CMK (cell line): ENCODE data around the gene TSPAN9.

ENCODE experiments used
- DNase-seq: peaks from one replicate; pipeline ENCODE4 v3.0.0-alpha.2; 2010; ENCODE audit warnings: low read depth

The TSPAN9 gene

DNA sequence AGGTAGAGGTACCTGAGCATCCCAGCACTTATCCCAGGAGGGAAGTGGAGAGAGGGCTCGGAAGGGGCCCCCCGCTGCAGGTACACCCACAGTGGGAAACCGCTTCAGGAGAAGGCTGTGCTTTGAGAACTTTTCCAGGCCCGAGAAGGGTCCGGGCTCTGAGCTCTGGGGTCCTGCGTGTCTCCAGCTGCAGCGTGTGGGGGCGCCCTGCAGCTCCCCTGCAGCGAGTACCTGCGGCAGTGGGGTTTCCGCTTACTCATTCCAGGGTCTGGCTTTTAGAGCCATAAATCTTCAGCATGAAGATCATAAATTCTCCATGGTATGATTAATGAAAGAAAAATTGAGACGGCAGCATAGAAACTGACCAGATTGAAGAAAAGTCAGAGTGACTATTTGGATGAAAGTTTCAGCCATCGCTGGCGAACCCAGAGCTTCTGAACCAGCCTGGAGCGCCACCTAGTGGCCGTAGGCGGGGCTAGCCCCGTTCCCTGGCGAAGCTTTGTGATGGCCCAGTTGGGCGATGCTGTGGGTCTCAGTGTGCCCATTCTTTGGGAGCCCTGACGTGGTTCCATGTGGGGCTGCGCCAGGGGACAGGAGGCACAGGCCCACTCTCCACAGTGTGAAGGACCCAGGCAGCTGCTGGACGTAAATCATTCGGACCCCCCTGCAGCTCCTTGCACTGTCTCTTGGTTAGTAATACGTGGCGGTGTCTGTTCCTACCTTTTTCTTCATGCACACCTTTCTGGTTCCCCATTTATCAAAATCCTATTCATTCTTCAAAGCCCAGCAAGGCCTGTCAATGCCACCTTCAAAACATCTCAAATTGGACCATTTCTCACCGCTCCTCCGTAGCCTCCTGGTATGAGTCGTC, 198.2 kb downstream of the TSPAN9 start:
- DNase-seq, result peak; percentile 22

DNA sequence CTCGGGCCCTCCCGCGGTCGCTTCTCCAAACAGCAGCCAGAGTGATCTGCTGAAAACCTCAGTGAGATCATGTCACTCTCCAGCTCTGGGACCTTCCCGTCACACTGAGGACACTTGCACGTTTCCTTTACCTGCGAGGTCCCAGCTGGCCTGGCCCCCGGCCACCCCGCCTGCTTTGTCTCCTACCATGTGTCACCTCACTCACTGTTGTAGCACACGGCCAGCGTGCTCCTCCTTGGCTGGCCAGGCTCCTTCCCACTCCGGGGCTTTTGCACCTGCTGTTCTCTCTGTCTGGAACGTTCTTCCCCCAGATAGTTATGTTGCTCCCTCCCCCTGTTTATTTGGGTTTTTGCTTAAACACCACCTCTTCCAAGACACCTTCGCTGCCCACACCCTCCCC, 199.0 kb downstream of the TSPAN9 start:
- no peak for DNase-seq

- no peak for DNase-seq
Observed at GRCh38 chr12:3277306-3277943, 200.2 kb downstream of the TSPAN9 start.

DNA sequence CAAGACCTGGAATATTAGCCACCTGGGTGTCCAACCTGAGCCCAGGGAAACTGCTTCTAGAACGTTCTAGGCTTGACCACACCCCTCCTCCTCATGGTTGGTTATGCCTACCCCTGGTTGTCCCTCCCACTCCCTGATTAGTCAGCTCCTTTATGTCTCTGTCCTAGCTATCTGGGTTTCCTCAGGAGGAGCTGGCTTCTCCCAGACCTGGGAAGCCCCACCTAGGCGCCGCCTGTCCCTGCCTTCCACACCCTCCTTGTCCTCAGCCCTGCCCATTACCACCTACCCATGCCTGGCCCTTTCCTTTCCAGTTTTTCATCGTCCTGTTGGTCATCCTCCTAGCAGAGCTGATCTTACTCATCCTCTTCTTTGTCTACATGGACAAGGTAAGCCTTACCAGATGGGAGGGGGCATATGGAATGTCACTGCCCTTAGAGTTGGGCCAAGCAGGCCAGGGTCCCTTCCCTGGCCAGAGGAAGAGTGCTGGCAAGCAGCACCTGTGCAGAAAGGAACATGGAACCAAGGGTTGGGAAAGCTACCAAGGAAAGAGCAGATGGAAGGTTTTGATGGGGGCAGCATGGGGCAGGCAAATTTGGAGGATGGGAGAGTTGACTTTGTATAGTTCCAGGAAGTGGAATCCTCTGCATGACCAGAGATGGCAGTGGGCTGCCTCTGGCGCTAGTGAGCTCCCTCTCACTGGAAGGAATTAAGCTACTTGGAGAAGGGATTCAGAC, 201.7 kb downstream of the TSPAN9 start:
- DNase-seq, result no peak

GRCh38 chr12:3279415-3279780, 202.2 kb downstream of the TSPAN9 start:
- no peak for DNase-seq

DNA sequence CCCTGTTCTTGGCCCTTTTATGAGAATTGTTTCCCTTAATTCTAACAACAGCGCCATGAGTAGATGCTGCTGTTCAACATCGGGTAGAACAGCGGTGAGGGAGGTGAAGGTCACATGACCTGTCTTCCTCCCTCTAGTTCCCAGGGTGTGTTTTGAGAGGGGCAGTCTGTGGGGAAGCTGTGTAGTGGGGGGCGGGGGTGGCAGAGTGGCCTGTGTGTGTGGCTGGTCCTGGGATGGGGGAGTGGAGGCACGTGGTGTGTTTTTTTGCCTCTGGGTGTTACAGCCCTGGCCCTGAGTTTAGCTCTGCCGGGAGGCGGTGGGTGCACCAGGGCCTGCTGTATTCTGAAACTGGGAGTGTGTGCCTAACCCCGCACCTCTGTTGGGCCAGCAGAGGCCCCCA, 202.7 kb downstream of the TSPAN9 start:
- DNase-seq, result no peak

- no peak for DNase-seq
Observed at GRCh38 chr12:3280967-3281366, 203.8 kb downstream of the TSPAN9 start.

- no peak for DNase-seq
Observed at GRCh38 chr12:3281588-3282383, 204.6 kb downstream of the TSPAN9 start.

GRCh38 chr12:3282384-3282670, 205.1 kb downstream of the TSPAN9 start:
- no peak for DNase-seq

DNA sequence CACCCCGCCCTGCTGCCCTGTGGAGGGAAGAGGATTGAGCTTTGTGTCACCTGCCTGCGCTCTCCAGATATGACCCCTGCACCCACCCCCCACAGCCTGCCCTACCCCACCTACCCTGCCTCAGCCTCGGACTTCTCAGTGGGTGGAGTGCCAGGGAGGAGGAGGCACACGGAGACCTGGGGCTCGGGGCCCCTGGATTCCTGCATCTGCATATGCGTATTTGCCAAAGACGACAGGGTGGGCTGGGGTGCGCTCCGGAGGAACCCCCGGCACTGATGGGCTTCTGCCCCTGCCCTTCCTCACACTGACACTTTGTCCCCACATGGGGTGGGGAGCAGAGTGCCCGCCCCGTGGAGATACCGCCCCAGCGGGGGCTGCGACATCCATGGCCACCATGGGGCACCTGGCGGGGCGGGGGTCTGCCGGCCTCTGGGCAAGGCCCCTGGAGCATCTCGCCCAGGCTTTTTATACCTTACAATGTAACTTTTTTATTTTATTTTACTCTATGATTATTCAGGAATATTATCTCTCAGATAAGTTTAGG, 206.0 kb downstream of the TSPAN9 start:
- no peak for DNase-seq

- no peak for DNase-seq
Observed at GRCh38 chr12:3284405-3284804, 207.2 kb downstream of the TSPAN9 start.

DNA sequence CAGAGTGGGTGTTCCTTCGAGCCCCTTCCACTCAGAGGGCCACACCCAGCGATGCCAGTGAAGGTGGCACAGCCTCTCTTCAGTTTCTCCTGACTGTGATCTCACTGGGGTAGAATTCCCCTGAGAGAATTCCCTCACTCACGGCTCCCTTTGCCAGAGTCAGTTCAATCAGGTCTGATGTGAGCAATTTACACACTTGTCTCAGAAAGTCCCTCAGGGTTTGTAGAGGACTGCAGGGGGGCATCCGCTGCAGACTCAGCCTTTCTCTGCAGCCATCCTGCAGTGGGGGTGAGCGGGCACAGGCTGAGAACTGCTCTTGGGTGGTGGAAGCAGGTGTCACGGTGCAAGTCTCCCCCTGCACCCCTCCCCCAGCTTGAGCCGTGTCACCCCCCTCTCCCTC, 208.4 kb downstream of the TSPAN9 start:
- no peak for DNase-seq

- no peak for DNase-seq
Observed at GRCh38 chr12:3288690-3289089, 211.5 kb downstream of the TSPAN9 start.

DNA sequence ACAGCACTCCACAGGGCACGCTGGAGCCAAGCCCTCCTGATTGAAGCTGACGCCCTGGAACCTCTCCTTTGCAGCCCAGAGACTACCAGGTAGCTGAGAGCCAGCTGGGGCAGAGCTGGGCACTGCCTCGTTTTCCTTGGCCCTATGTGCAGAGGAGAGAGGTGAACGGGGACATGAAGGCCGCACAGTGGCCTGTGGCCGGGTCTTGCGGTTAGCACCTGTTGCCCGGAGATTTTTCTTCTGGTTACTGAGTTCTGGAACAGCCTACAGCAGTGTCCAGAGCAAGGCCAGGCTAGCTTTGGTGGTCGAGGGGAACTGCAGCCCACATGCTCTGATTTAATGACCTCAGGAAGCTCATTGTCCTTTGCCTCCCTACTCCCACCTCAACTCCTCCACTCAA, 212.5 kb downstream of the TSPAN9 start:
- no peak for DNase-seq

DNA sequence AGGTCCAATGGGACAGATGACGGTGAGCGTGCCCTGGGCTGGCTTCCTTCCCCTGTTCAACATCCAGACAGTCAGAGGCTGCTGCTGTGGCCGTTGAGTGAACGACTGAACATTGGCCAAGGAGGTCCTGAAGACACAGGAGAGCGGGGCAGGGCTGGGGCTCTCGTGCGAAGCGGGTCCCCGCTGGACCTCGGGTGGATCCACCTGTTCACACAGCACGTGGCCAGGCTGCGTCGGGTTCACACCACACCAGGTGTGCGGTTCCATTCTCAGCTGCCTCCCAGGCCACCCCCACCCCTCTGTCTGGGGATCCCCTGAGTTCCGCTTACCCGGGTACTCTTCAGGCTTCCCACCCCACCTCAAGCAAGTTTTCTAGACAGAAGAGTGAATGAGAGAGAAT, 214.8 kb downstream of the TSPAN9 start:
- no peak for DNase-seq

DNA sequence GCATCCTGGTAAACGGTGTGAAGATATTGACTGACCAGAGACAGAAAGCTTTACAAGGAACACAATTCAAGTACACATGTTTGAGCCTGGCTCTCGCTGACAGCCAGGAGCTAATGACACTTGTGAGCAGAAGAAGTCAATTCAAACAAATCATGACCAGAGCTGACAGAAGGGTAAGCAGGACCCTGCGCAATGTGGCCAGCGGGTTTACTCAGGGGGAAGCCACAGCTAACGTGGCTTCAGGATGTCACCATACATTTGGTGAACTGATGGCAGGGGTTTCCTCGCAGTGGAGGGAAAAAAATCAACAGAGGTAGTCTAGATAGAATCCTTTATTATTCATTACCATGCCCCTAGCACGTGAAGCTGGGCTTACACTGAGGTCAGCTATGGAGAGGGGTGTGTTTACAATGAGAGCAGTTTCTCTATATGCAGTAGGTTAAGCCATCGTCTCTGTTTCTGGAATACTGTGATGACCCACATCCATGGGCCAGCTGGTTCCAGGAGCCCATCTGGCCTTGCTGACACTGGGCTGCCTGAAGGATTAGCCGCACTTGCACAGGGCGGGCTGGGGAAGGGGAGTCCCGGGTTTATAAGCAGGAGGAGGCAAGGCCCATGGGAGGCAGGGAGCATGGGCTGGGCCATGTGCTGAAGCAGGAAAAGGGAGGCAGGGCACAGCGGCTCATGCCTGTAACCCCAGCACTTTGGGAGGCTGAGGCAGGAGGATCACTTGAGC, 215.7 kb downstream of the TSPAN9 start:
- DNase-seq, result no peak

- no peak for DNase-seq
Observed at GRCh38 chr12:3293446-3294161, 216.4 kb downstream of the TSPAN9 start.

- DNase-seq, result no peak
Observed at GRCh38 chr12:3294481-3294911, 217.3 kb downstream of the TSPAN9 start.

- no peak for DNase-seq
Observed at GRCh38 chr12:3295225-3295624, 218.0 kb downstream of the TSPAN9 start.

GRCh38 chr12:3295646-3296408, 218.6 kb downstream of the TSPAN9 start:
- DNase-seq, result no peak
